NB4 (cell line): ENCODE results near the gene FBRS.
"Not testable (repeated sequence)": the region's sequence is repeated elsewhere in the genome, so short reads cannot be mapped to it uniquely, and the experiment has no call there.

ENCODE experiments used
- DNase-seq: peaks from one replicate; pipeline ENCODE4 v3.0.0; 2010; ENCODE audit warnings: low read depth
- H3K4me3 ChIP-seq: one replicate; pipeline ENCODE4 v1.5.1; 2011; ENCODE audit warnings: mild to moderate bottlenecking, low read depth, low read length, moderate library complexity
- MYC ChIP-seq: IDR thresholded peaks from 2 replicates; pipeline ENCODE4 v1.6.1; 2011; ENCODE audit warnings: low read depth, low read length
- POLR2A ChIP-seq: IDR thresholded peaks from 2 replicates; pipeline ENCODE4 v1.6.1; 2011; ENCODE audit warnings: mild to moderate bottlenecking; ENCODE audit not compliant: insufficient read length; ENCODE audit errors: extremely low read depth
- TF ChIP-seq, protein P1 (sequence below): IDR thresholded peaks from 2 replicates; pipeline ENCODE4 v1.6.1; 2011; ENCODE audit warnings: low read depth, low read length
- TF ChIP-seq, protein P2 (sequence below): IDR thresholded peaks from one replicate; pipeline ENCODE4 v1.5.1; 2012; ENCODE audit warnings: low read depth, low read length

Gene FBRS

DNA sequence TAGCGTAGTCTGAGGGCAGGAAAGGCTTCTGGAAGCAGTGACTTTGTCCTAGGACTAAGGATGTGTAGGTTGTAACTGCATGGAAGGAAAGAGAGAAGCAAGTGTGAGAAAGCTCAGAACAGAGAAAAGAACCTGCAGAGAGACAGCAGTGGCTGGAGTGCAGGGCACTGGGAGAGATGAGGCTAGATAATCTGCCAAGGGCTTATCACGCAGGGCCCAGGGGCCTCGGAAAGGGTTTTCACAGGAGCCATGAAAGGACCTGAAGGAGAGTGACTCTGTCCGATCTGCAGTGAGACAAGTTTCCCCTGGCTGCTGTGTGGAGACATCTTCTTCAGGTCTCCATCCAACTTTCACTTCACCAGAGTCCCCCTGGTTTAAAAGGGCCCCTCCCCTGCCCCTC is 33.7 kb downstream of the FBRS start:
- no peak for DNase-seq
- TF ChIP-seq, protein P1, sequence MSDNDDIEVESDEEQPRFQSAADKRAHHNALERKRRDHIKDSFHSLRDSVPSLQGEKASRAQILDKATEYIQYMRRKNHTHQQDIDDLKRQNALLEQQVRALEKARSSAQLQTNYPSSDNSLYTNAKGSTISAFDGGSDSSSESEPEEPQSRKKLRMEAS: no peak
- TF ChIP-seq, protein P2, sequence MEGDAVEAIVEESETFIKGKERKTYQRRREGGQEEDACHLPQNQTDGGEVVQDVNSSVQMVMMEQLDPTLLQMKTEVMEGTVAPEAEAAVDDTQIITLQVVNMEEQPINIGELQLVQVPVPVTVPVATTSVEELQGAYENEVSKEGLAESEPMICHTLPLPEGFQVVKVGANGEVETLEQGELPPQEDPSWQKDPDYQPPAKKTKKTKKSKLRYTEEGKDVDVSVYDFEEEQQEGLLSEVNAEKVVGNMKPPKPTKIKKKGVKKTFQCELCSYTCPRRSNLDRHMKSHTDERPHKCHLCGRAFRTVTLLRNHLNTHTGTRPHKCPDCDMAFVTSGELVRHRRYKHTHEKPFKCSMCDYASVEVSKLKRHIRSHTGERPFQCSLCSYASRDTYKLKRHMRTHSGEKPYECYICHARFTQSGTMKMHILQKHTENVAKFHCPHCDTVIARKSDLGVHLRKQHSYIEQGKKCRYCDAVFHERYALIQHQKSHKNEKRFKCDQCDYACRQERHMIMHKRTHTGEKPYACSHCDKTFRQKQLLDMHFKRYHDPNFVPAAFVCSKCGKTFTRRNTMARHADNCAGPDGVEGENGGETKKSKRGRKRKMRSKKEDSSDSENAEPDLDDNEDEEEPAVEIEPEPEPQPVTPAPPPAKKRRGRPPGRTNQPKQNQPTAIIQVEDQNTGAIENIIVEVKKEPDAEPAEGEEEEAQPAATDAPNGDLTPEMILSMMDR: no peak
- TF ChIP-seq POLR2A: no peak
- TF ChIP-seq MYC: no peak
- H3K4me3 ChIP-seq: no peak overlapping the region

DNA sequence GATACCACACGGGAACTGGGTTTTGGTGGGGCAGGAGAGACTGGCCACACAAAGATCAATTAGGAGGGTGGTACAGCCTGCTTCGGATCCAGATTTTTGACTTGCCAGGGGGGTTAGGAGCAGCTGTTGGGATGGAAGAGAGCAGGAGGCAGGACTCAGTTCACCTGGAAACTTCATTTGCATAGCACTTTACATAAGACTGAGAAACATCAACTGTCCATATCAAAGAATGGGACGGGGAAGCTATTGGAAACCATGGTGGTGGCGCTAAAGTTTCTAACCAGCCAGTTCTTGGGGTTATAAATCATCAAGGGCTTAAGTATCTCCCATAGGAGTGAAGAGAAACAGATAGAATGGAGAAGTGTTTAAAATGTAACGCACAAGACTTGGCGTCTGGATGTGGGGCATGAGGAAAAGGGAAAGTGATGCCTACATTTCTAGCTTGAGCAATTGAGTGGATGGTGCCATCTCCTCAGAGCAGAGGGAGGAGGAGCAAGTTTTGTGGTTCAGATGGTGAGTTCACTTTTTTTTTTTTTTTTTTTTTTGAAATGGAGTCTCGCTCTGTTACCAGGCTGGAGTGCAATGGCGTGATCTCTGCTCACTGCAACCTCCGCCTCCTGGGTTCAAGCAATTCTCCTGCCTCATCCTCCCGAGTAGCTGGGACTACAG is 34.3 kb downstream of the FBRS start:
- H3K4me3 ChIP-seq: no peak overlapping the region
- no peak for DNase-seq
- TF ChIP-seq, protein P2: no peak
- TF ChIP-seq POLR2A (no peak), MYC (no peak)
- TF ChIP-seq, protein P1: no peak

DNA sequence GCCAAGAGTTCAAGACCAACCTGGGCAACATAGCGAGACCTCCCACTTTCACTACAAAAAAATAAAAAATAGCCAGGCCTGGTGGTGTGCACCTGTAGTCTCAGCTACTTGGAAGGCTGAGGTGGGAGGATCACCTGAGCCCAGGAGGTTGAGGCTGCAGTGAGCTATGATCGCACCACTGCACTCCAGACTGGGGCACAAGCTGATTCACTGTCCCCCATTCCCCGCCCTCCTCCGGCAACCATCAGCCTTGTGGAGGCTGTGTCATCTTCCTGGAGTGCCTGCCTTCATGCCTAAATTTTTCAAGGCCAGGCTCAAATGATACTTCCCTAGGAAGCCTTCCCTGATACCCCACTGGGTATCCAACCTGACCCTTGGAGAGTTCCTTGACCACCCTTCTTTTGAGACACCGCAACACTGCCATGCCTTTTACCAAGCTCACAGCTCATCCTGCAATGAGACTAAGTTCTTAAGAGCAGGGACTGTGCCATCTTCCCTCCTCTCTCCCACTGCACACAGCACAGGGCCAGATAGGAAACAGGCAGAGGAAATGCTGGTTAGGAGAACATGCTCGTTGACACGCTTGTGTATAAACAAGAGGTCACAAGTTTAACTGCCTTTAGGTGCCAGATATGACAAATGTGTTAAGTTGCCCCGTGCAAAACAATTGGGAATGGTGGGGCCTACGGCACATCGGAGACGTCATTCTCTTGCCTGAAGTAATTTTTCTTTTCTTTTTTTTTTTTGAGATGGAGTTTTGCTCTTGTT is 36.9 kb downstream of the FBRS start:
- no peak for DNase-seq
- TF ChIP-seq, protein P1: no peak
- no peak for TF ChIP-seq POLR2A
- TF ChIP-seq MYC: no peak
- TF ChIP-seq, protein P2: no peak
- H3K4me3 ChIP-seq: no peak overlapping the region

DNA sequence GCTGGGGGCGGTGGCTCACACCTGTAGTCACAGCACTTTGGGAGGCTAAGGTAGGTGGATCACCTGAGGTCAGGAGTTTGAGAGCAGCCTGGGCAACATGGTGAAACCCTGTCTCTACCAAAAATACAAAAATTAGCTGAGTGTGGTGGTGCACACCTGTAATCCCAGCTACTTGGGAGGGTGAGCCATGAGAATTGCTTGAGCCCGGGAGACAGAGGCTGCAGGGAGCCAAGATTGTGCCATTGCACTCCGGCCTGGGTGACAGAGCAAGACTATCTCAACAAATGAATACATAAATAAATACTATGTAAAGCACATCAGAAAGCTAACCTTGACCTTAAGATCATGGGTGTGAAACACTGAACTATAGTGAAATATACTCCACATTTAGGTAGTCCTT is 38.4 kb downstream of the FBRS start:
- not testable (repeated sequence) for H3K4me3 ChIP-seq, DNase-seq

DNA sequence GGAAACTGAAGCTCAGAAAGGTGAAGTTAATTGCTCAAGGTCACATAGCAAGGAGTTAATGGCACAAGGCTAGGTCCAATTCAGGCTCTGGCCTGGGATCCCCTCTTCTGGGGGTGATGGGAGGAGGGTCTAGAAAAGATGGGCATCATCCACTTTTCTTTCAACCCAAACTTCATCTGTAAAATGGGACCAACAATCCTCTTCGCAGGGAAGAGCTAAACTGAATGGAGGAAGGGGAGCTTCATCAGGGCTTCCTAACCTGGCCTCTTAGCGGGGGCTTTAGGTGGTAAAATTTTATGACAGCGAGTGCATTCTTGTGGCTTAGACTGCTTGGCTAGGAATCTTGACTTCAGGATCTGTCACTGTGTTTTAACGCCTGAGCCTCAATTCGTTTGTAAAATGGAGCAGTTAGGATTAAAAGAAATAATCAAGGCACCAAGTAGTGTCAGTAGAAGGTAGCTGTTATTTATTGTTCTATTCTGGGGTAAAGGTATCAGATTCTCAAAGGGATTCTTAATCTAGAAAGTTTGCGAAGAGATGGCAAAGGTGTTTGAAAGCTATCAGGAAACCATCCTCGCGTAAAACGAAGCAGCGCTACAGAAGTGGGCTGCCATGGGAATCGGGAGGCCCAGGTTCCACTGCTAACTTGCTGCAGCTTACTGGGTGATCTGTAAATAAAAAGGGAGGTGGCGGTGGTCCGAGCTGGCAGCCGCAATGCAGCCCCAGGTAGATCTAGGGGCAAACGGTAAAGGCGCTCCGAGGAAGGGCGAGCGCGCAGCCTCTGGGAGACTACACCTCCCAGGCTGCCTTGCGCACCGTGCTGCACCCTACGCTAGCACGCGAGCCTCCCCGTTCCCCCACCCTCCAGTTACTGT is 39.3 kb downstream of the FBRS start:
- no peak for DNase-seq
- peak overlapping the region; percentile 92 for H3K4me3 ChIP-seq
- TF ChIP-seq, protein P2: no peak
- TF ChIP-seq, protein P1: peak; percentile 59; the same call in 1 of the 2 replicates
- TF ChIP-seq MYC (peak; percentile 36; the same call in 1 of the 2 replicates), POLR2A (peak; percentile 58)
